NCI-H1092 treated with DMSO at 0.1 percent for 48 hours (cell line): ENCODE results near the gene ATP6V1B1.

Experiments
- DNase-seq: peaks from one replicate; lab custom pipeline; 2025; lab: John Stamatoyannopoulos, UW

The ATP6V1B1 gene

DNA sequence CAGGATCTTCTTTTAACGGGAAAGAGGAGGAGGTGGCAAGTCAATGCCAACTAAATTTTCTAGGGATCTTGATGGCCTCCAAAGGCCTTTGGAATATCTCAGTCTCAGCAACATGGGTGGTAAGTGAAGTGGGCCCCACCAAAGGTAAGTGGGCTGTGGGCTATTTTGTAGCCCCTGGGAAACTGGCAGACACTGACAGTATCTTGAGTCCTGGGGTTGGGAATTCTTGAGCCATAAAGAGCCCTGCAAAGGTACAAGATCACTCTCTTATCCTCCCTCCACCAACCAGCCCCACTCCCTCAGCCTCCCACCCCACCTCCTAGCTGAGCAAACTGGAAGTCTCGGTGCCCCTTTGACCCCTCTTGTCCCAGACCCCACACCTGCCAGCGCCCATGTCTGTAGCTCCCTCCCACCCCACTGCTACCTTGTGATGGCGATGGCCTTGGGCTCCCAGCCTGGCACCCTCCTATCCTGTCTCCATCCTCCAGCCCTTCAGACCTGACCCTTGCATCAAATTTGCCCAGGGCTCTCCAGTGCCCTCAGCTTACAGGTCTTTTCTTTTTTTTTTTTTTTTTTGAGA lies 8.5 kb downstream of the ATP6V1B1 start:
- DNase-seq, result no peak

DNA sequence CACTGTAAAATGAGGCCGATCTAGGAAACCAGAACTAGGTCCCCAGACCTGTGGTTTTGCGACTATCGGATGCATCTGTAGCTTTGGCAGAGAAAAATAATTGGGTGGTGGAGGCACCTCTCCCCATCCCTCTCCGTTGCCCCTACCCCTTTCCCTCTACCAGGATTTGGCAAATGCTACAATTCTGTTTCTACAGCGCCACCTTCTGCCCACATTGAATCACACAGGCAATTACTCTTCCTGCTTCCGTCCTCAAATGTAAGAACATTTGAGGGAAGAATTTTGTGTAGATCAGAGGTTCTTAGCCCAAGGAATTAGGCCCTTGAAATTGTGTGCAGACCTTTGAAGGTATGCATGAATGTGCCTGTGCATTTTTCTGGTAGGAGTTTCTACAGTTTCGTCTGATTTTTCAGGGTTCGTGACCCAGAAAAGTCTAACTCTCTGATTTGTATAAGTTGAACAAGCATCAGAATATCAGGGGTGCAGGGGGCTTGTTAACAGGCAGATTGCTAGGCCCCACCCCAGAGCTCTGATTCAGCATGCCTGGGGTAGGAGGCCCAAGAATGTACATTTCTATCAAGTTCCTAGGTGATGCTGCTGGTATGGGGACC lies 11.2 kb downstream of the ATP6V1B1 start:
- DNase-seq, result peak; percentile 47

DNA sequence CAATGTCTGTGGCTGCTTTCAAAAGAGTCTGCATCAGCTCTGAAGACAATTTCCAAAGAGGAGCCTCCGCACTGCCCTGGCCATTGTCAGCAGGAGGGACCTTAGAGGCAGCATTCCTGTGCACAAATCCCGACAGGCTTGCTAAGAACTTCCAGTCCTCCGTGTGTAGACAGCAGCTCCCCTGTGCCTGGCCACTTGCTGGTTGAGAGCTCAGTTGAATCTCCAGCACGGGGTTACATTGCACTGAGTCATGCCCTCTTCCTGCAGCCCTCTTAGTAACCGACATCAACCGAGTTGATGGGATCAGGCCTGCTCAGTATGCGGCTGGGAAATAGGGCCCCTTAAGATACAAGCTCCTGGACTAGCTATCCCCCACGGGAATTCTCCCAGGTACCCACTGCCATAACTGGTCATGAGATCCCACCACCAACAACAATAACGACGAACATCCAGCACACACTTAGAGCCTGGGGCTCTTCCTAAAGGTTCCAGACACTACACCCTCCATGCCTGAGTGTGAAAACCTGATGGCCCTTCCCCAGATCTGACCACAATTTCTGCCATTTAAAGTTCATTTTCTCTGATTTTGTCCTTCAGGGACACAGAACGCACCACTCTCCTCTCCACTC lies 12.0 kb downstream of the ATP6V1B1 start:
- no peak for DNase-seq

DNA sequence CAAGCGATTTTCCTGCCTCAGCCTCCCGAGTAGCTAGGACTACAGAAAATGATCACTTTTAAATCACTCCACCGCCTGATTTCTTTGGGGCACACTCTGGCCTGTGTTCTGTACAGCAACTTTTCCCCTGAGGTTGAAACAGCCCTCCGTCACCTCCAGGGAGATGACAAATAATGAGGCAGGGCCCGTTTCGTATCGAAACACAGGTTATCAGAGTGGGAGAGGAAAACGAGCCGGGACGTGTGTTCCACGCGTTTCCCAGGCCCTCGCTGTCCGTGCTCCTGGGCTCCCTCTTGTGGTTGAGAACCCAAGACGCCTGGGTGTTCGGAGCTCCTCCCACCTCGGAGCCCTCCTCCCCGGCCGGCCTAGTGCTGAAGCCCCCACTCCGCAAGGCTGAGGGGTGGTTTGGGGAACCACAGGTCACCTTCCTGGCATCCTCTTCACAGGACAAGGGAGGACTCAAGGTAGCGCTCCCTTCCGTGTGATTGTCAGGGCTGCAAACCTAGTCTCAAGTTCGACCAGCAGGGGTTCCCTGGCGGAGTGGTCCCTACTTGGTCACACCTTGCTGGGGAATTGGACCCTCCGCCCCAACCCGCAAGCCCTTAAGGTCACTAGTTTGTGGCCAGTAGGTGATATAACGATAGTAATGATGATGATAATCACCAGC lies 12.8 kb downstream of the ATP6V1B1 start:
- peak; percentile 30 for DNase-seq

DNA sequence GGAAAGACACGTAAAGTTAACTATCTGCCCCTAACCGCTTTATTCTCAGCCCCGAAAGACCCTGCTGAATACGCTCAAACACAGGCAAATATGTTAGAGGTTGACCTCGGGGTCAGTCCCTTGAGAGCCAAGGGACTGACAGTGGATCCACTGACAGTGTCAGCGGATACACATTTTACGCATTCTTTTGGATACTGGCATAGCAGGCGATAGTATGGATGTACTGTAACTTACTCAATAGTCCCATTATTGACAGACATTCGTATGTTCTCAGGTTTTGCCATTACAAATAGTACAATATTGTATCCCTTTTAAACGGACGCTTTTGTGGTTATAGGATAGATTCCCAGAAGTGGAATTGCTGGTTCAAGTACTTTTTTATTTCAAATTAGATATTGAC lies 13.4 kb downstream of the ATP6V1B1 start:
- no peak for DNase-seq

DNA sequence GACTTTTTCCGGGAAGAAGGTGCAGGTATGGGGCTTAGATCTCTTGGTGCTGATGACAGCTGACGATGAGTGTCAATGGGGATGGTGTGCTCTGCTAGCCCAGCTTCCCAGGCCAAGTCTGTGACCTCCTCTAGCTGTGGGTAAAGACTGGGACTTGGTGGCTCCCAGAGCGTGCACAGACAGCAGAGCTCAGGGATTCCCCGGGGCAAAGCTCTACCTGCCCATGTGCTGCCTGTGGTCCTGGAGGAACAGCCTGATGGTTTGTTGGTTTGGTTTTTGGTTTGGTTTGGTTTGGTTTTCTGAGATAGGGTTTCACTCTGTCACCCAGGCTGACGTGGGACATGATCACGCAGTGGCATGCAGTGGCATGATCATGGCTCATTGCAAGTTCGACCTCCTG lies 19.2 kb downstream of the ATP6V1B1 start:
- no peak for DNase-seq

DNA sequence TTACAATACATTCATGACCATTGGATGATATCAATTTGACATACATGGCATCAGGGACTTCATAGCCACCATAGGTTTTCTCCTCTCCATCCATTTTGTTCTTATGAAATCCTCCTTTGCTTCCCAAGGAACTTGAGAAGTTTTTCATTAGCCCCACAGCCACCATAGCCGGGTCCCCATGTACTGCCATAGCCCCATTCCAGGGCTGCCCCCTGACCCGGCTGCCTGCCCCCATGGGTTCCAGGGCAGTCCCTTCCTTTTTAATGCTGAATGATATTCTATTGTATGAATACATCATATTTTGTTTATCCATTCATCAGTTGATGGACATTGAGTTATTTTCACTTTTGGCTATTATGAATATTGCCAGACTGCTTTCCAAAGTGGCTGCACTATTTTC lies 20.4 kb downstream of the ATP6V1B1 start:
- DNase-seq, result no peak

DNA sequence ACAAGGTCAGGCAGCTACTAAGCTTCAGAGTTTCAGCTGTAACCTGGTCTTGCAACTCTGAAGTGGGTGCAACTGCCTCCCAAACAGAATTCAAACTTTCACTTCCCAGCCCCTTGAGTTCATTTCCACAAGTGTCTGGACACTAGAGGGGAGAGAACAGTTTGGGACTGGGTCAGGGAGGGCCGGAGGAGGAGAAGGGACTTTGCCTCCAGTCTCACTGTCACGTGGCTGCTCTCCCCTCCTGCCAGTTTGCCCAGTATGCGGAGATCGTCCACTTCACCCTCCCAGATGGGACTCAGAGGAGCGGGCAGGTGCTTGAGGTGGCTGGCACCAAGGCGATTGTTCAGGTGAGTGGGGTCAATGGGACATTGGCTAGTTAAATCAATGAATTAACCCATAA lies 22.1 kb downstream of the ATP6V1B1 start:
- no peak for DNase-seq

DNA sequence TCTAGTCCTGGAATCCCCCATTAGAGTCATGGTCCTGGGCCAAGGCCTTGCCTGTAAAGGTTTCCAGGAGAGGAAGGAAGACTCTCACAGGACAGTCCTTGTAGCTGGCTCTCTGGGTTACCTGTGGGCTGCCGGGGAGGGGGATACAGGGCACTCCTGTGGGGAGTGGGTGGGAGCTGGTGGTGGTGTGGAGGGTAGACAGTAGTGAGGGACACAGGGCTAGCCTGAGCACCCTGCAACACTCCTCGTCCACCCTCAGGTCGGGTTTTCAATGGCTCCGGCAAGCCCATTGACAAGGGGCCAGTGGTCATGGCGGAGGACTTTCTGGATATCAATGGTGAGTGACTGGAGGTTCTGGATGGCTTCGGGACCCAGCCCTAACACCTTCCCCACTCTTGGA lies 23.1 kb downstream of the ATP6V1B1 start:
- DNase-seq, result no peak

DNA sequence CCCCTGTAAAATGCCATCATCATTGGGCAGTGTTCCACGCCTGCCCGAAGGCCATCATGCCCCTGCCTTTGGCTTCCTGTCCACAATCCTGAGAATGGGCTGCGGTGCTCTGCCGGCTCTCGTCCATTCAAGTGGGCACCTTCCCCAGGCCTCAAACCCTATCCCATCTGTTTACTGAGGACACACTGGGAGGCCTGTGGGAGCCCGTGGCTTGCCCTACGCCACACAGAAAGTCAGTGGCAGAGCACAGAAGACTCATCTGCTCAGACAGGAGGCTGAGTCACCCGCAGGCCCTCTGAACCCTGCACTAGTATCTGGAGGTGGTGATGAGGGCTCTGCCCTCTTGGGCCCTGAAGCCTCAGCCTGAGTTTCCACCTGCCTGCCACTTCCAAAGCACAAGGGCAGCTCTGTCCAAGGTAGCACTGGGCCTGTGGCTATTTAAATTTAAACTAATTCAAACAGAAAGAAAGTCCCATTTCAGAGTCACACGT lies 23.6 kb downstream of the ATP6V1B1 start:
- DNase-seq, result no peak

DNA sequence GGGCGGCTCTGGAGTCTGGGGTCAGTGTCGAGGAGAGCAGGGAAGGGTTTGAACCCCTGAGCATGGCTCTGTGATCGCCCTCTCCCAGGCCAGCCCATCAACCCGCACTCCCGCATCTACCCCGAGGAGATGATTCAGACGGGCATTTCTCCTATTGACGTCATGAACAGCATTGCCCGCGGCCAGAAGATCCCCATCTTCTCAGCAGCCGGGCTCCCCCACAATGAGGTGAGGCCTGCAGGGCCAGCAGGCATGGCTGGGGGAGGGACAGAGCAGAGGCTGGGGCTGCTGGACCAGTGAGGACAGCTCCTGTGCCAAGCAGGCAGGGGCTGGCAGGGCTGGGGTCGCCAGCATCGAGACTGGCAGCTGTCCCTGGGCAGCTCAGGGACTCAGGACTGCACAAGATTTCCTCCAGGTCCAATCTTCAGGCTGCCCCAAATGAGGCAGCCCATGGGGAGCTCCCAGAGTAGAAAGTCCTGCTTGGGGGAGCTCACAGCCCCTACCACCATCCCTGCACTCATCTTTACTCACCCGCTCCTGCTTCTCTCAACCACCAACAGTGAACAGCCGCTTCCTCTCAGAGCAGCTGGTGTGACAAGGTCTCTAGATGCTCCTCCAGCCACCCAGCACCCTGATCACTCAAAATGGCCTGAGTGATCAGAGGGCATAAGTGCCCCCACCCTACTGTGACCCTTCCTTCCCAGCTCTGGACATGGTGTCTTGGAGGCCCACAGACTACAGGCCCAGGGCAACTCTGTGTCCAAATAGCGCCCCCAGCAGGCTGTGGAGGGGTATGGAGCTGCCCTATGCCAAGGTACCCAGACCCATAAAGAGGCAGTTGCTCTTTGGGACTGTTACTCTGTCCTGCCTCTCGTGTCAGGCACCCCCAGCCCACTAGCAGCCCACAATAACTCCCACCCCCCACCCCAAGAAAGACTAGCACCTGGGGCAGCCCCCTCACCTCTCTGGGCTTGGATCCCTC lies 24.4 kb downstream of the ATP6V1B1 start:
- DNase-seq, result no peak

DNA sequence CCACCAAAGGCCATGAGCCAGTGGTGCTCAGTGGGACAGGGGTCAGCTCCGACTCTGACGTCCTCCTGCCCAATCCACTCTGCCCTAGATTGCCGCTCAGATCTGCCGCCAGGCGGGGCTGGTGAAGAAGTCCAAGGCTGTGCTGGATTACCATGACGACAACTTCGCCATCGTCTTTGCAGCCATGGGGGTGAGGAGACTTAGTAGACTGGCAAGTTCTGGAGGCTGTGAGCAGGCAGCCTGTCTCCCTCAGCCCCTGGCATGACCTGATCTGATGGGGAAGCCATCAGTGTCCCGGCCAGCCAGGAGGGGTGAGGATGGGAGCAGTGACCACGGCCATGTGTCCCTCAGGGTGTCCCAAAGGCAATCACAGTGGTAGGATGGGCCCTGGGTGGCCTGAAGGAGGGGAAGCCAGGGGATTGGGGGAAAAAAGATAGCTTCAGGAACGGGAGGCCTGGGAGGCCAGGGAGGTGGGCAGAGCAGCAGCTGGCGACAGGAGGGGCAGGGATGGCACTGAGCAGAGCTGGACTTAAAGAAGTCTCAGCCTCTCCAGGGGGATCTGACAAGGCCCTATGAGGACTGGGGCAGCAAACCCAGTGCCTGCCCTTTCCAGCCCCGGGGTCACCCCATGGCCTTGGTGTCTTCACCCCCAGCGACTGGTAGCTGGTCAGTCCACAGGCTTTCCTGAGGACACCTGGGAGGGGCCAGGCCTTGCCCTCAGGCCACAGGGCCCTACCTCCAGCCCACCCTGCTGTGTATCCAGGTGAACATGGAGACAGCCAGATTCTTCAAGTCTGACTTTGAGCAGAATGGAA lies 25.3 kb downstream of the ATP6V1B1 start:
- DNase-seq, result no peak

DNA sequence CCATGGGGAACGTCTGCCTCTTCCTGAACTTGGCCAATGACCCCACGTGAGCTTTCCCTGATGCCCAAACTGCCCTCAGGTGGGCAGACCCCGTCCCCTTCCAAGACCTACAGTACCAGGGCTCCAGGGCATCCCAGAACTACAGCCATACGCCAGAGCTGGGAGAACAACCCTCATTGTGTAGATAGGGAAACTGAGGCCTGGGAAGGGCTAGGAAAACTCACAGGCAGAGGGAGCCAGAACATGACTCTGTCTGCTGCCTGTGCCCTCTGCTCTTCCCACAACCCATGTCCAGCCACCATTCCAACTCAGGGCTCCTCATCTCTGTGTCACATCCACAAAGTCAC lies 25.9 kb downstream of the ATP6V1B1 start:
- DNase-seq, result no peak

DNA sequence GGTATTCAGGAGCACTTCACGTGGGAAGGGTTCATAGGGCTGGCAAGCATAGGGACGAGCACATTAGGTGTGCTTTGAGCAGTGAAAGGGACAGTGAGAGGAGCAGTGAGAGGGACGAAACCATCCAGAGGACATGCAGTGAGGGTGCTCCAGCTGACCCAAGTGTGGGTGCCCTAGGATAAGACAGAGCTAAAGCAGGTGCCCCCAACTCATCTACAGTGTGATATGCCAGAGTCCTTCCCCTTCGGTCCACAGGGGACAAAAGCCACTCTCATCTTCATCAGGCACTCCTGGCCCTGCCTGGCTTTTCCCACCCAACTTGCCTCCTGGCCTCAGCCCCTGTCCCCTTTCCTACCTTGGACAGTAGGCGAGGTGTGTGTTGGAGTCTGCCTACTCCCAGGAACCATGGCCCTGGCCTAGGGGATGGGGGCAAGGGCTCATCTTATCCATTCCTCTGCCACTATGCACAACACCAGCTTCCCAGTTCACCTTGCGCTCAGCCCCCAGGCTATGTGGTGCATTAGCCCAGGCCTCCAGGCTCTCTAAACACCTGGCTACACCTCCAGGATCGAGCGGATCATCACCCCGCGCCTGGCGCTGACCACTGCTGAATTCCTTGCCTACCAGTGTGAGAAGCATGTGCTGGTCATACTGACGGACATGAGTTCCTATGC lies 26.6 kb downstream of the ATP6V1B1 start:
- no peak for DNase-seq

DNA sequence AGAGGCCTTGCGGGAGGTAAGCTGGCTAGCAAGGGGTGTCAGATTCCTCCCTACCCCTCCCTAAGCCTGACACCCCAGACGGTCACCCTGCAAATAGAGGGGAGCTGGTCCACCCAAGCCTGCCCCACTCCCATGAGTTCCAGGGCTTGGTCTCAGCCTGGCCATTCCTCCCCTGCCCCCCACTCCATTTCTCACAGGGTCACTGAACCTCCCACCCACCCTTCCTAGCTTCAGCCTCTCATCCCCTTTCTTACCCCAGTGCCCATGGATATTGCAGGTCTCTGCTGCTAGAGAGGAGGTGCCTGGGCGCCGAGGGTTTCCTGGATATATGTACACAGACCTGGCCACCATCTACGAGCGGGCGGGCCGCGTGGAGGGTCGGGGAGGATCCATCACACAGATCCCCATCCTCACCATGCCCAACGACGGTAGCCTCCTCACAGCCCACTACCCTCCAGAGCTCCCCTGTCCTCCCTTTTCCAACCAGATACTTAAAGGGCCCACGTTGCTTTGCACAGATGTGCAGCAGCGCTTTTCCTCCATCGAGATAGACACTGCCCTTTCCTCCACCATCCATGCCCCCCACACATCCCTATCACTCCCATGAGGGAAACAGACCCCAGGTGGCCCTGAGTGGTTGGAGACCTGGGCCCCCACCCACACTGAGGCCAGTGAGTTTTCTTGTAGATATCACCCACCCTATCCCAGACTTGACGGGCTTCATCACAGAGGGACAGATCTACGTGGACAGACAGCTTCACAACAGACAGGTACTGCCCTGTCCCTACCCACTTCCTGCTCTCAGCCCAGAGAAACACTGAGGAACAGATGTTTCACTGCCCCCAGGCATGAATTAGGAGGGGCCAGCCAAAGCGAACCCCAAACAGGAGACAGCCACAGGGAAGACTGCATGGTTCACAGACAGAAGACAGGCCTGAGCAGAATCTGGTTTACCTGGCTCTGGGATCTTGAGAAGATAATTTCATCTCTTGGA lies 27.5 kb downstream of the ATP6V1B1 start:
- DNase-seq, result no peak

DNA sequence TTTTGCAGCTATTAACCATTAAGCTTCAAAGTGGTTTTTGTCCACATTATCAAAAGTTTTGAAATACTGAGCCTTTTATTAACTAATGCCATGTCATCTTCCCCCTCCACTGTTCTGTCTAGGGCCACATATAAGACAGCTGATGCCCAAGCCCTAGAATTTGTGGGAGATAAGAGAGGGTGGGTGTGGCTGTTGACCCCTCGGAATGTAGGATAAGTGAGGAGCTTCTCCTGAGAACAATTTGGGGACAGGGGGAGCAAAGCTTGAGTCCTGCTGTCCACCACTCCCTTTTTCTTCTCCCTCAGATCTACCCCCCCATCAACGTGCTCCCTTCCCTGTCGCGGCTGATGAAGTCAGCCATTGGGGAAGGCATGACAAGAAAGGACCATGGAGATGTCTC lies 28.4 kb downstream of the ATP6V1B1 start:
- no peak for DNase-seq

DNA sequence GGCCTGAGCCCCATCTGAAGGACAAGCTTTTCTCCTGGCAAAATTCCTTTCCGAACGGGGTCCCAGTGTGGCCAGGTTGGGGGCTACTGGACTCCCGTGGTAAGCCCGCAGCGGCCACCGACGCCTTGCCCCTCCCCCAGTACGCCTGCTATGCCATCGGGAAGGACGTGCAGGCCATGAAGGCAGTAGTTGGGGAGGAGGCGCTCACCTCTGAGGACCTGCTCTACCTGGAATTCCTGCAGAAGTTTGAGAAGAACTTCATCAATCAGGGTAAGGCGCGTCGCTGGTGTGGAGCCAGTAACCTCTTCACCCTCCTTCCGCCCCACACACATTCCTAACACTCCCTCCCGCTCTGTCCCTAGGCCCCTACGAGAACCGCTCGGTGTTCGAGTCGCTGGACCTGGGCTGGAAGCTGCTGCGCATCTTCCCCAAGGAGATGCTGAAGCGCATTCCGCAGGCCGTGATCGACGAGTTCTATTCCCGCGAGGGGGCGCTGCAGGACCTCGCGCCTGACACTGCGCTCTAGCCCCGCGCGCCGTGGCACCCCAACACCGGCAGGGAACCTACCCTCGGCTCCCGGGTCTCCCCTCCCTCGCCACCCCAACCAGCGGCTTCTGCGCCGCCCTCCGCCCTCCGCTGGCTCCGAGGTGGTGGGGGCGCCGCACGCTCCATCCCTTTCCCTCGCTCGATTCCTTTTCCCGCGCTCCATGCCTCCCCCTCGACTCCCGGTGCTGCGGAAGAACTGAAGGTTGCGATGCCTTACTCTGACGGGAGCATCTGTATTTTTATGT lies 29.1 kb downstream of the ATP6V1B1 start:
- DNase-seq, result no peak

DNA sequence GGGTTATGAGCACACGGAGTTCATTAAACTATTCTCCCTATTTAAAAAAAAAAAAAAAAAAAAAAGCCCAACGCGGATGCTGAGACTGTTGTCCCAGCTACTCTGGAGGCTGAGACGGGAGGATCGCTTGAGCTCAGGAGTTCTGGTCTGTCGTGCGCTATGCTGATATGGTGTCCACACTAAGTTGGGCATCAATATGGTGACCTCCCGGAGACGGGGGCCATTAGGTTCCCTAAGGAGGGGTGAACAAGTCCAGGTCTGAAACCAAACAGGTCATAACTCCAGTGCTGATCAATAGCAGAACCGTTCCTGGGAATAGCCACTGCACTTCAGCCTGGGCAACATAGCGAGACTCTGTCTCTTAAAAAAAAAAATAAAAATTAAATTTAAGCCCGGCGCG lies 29.8 kb downstream of the ATP6V1B1 start:
- no peak for DNase-seq

DNA sequence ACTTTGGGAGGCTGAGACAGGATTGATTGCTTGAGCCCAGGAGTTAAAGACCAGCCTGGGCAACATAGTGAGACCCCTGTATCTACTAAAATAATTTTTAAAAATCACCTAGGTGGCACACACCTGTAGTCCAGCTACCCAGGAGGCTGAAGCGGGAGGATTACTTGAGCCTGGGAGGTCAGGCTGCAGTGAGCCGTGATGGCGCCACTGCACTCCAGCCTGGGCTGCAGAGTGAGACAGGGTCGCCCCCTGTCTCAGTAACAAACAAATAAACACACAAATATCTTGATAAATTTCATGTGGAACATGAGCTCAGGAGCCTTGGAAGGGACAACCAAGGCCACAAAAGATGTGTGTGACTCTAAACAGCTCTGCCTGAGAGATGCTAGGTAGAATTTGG lies 31.0 kb downstream of the ATP6V1B1 start:
- DNase-seq, result no peak
